Endometrium (tissue), 2 donors: ENCODE results near the gene CLRN3.

Experiments
- FAIRE-seq: peaks from 2 replicates; lab custom pipeline; 2012; peaks lifted over from hg19 to GRCh38; lab: Jason Lieb, UNC
- donor health status: control.
- donor health status: control.

Gene CLRN3

GRCh38 chr10:127919418-127920271, 26.9 kb upstream of the CLRN3 start:
- FAIRE-seq, result no peak

GRCh38 chr10:127918572-127918971, 25.8 kb upstream of the CLRN3 start:
- no peak for FAIRE-seq

GRCh38 chr10:127916826-127917225, 24.1 kb upstream of the CLRN3 start:
- no peak for FAIRE-seq

DNA sequence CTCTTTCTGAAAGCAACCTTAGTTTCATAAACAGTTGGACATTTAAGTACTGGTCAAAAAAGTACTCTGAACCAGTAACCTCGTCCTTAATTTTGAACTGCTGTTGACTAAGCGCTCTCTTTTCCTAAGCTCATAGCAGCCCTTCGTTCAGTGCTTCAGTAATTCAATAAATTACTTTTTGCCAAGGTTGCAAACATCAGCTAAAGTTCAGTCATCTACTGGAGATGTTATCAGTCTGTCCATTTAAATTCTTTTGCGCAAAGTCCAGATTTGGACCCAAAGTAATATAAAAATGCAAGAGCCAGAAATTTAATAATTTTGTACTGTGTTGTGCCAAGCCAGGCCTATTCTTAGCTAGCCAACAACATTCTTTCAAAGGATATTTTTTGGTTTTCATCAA, 22.6 kb upstream of the CLRN3 start:
- FAIRE-seq, result no peak

GRCh38 chr10:127913368-127913759, 20.6 kb upstream of the CLRN3 start:
- no peak for FAIRE-seq

DNA sequence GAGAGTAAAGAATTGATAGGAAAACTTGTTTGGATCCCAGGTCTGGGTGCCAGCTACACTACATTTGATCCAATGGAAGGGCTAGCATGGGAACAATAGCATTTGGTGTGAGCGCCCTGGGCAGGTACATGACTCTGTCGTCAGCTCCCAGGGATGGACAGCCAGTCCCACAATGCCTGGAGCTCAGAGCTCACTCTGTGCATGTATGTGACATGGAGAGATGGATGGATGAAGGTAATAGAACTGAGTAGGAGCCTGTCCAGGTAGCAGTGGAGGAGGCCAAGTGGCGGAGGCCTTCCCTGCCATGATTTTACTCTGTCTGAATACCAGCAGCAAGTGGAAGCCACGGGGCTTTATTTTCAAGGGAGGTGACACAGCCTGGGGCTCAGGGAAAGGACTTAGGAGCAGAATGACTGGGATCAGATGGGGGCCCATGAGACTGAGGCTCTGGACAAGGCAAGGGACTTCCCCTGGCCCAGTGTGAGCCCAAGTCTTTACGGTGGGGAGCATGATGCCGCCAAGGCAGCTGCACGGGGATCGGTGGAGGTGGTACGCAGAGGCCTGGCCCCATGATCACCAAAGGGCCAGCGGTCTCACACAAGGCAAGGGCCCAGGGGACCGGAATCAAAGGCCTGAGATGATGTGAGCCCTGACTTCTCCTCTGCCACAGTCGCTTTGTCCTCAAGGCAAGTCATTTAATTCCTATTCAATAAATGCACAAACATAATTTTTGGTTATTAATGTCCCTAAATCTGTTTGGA, 20.0 kb upstream of the CLRN3 start:
- no peak for FAIRE-seq

DNA sequence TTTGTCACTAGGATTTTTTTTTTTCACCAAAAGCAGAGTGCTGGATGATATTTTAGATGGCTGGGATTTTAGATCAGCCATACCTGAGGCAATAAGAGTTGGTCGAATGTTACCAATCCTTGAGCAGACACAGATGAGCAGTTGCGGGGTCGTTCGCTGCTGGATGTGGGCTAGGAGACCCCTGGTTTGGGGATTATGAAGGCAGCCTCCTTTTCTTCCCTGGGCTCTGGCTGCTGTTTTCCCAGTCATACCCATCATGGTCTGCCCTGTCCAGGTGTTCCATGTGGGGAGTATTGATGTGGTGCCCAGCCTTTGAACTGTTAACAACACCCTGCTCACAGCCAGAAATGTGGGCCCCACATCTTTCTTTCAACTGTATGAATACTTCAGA, 19.1 kb upstream of the CLRN3 start:
- FAIRE-seq, result no peak

GRCh38 chr10:127911218-127911866, 18.6 kb upstream of the CLRN3 start:
- no peak for FAIRE-seq

GRCh38 chr10:127910464-127910770, 17.7 kb upstream of the CLRN3 start:
- FAIRE-seq, result no peak

- no peak for FAIRE-seq
Measured at GRCh38 chr10:127909716-127910463, 17.1 kb upstream of the CLRN3 start.

GRCh38 chr10:127908959-127909267, 16.2 kb upstream of the CLRN3 start:
- FAIRE-seq, result no peak

DNA sequence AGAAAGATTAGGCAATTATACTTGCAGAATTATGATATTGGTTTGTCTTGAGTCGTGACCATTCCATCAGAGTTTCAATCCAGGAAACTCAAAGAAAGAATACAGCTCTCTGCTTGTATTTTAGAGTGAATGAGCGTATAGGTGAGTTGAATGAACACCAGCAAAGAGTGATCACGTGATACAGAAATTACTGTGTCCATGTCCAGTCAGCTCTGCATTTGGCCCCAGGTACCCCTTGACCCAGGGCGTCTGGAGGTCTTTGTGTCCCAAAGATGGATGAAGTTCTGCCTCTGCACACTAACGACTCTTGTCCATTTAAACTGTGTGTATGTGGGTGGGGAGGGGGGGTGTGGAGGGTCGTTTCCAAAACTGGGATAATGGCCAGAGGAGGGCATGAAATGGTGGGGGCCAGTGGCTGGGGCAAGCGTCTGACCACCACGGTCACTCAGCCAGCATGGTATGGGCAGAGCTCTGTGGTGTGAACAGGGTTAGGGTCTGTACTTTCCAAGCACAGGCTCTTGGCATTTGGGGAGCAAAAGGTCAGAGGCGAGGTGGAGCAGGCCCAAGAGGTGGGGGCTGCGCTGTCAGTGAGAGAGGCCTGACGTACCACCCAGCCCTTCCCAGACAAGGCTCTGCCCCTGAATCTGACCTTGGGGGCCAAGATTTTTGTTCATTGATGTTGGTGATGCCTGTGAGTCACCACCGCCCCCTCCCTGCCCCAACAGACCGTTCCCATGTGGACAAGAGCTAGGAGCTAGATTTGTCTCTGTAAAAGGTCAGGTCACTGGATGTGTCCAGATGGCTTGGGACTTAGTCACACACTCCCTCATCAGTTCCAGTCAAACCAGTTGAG, 15.6 kb upstream of the CLRN3 start:
- FAIRE-seq, result no peak

DNA sequence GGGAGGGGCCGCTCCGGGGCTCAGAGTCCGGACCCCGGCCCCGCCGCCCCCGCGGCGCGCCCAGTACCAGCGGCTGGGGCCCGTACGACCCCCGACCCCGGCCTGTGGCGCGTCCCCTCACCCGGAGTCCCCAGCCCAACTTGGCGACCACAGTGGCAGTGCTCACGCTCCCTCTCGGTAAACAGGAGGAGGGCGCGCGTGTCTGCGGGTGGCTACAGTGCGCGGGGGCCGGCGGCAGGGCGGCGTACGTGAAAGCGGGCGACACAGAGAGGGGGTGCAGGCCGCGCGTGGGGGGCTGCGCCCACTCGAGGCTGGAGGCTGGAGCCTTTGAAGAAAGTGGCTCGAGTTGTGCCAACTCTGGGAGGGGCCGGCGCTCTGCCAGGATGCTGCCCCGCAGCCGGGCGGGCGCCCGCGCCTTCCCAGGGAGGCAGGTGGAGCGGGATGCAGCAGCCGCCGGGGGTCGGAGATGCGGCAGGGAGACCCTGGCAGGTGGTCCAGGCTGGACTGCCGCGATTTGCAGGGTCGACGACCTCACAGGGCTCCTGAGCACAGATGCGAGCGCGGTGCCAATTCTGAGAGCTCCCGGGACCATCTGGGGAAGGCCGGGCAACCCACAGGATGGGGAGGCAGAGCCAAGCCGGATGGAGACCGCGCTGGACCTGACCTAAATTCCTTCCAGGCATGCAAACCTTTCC, 14.8 kb upstream of the CLRN3 start:
- no peak for FAIRE-seq

DNA sequence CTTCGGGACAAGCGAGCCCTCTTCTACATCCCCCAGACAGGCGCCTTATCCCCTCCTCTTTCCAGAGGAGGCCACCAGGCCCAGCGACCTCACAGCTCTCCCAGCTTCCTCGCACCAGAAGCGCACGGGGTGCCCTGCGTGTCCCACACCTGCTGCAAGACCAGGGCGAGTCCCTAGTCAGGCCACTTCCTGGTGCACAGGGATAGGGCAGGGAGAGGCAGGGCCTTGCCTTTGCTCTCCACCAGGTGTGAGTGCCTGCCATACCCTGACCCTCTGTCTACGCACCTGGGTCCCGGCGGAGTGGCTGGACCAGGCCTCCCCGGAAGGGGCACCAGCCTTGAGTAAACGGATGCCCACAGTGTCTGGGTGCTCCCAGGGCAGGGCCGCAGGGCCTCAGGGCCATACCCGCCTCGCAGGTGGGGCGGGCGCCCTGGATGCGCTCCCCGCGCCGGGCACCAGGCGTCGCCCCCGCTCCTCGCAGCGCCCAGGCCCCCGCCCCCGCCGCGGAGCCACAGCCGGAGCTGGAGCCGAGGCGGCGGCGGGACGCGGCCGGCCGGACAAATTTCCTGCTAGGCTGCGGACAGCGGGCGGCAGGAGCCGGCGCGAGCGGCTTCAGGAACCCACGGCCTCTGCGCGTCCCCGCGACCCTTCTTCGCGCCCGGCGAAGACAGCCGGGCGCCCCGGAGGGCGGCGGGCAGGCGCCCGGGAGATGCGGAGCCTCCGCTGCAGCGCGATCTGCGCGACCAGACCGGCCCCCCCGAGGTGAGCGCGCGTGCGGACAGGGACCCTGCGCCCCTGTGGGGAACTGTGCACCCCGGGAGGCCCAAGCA, 14.0 kb upstream of the CLRN3 start, which contains the start of gene PTPRE:
PTPRE (plus strand) TSS at position 556 of the 830 bp plus-strand sequence. CDS start 133,779 bp downstream, outside the sequence.
- no peak for FAIRE-seq

GRCh38 chr10:127905848-127906261, 13.1 kb upstream of the CLRN3 start:
- FAIRE-seq, result no peak

DNA sequence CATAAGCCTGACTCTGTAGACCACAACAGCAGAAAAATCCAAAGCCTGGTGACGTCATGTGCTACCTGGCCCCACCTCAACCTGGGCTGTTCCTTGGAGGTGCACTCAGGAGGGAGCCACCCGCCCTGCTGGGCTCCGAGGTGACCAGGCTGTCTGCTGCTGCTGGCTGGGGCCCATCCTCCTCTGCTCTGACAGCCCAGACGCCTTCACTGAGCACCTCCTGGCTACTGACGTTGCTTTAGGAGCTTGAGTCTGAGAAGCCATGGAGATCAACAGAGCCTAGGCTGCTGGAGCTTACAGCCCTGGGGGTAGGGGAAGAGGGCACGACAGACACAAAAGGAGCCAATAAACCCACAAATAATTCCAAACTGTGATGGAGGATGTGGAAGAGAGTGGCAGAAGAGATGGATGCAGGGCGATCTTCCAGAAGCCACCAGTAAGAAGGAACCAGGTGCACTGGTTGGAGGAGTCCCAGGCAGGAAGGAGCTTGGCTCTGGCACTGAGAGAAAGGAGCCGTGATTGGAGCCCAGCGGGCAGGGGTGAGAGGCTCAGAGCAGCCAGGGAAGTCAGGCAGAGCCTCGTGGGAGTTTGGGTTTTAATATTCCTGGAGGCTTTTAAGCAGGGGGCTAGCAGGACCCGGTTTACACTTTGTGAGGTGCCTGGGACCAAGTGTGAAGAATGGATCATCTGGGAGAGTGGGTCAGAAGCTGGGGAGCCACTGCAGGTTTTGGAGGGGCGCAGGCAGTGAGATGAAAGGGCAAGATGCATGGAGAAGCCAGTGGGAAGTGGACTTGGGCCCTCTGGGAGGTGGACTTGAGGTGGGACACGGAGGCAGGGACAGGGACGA, 12.5 kb upstream of the CLRN3 start:
- FAIRE-seq, result no peak

GRCh38 chr10:127904311-127905000, 11.7 kb upstream of the CLRN3 start:
- FAIRE-seq, result no peak

- no peak for FAIRE-seq
Measured at GRCh38 chr10:127903789-127904188, 11.0 kb upstream of the CLRN3 start.
